ENCODE results near the gene FOXP1.

FOXP1 gene

GRCh38 chr3:71389911-71390573, 193.5 kb downstream of the FOXP1 start:
- Histone ChIP-seq H3K9me2 (replicated peaks; ENCODE audit: control insufficient read depth, low read length) (no peaks in the 10 kb centered on the region), H3K4me3 (ENCODE audit: low read length) (peak overlapping the region; percentile 65), H3F3A (ENCODE audit: control insufficient read depth, insufficient read depth) (peaks cover 25% of the 10 kb centered on the region), H3K36me3 (ENCODE audit: control insufficient read depth, low read length) (0 out of 2 replicates have a peak, but pooled peaks cover 4% of the 10 kb centered on the region), H3K4me2 (ENCODE audit: low read length) (peak overlapping the region; percentile 78), H3K27me3 (ENCODE audit: control insufficient read depth, low read length) (no peaks in the 10 kb centered on the region), H3K27ac (ENCODE audit: low read depth, low read length) (peak overlapping the region; percentile 95), H4K20me1 (ENCODE audit: control insufficient read depth, insufficient read depth, low read depth, low read length) (peaks cover 9% of the 10 kb centered on the region; the same call in 1 of the 2 replicates), H3K79me2 (ENCODE audit: control insufficient read depth, low read length) (peaks cover 87% of the 10 kb centered on the region), H3K9me3 (ENCODE audit: control insufficient read depth, insufficient read depth, low read length) (no peaks in the 10 kb centered on the region), H3K4me1 (ENCODE audit: control insufficient read depth, low read length) (peaks cover 85% of the 10 kb centered on the region)
- TF ChIP-seq CTCF (IDR thresholded peaks at IDR 0.05; ENCODE audit: low read depth, low read length, poor library complexity, severe bottlenecking) (no peak), EZH2phosphoT487 (IDR thresholded peaks at IDR 0.05; ENCODE audit: borderline replicate concordance, low read length) (no peak)

- H3F3A ChIP-seq (ENCODE audit: control insufficient read depth, insufficient read depth), result peaks cover 25% of the 10 kb centered on the region
- no peaks in the 10 kb centered on the region for H3K27me3 ChIP-seq (ENCODE audit: control insufficient read depth, low read length)
- peaks cover 9% of the 10 kb centered on the region; the same call in 1 of the 2 replicates for H4K20me1 ChIP-seq (ENCODE audit: control insufficient read depth, insufficient read depth, low read depth, low read length)
- H3K9me2 ChIP-seq (replicated peaks; ENCODE audit: control insufficient read depth, low read length), result no peaks in the 10 kb centered on the region
- H3K4me3 ChIP-seq (ENCODE audit: low read length), result peak overlapping the region; percentile 49; the same call in 1 of the 2 replicates
- TF ChIP-seq EZH2phosphoT487 (IDR thresholded peaks at IDR 0.05; ENCODE audit: borderline replicate concordance, low read length) (no peak), CTCF (IDR thresholded peaks at IDR 0.05; ENCODE audit: low read depth, low read length, poor library complexity, severe bottlenecking) (no peak)
- peak overlapping the region; percentile 78 for H3K4me2 ChIP-seq (ENCODE audit: low read length)
- peaks cover 91% of the 10 kb centered on the region for H3K4me1 ChIP-seq (ENCODE audit: control insufficient read depth, low read length)
- peaks cover 88% of the 10 kb centered on the region for H3K79me2 ChIP-seq (ENCODE audit: control insufficient read depth, low read length)
- no peaks in the 10 kb centered on the region for H3K9me3 ChIP-seq (ENCODE audit: control insufficient read depth, insufficient read depth, low read length)
- H3K36me3 ChIP-seq (ENCODE audit: control insufficient read depth, low read length), result 0 out of 2 replicates have a peak, but pooled peaks cover 4% of the 10 kb centered on the region
- H3K27ac ChIP-seq (ENCODE audit: low read depth, low read length), result peak overlapping the region; percentile 95
Measured at GRCh38 chr3:71389191-71389590, 194.3 kb downstream of the FOXP1 start.

GRCh38 chr3:71388535-71389120, 194.9 kb downstream of the FOXP1 start:
- H3K36me3 ChIP-seq (ENCODE audit: control insufficient read depth, low read length), result peaks cover 4% of the 10 kb centered on the region; the same call in 1 of the 2 replicates
- peaks cover 88% of the 10 kb centered on the region for H3K79me2 ChIP-seq (ENCODE audit: control insufficient read depth, low read length)
- H4K20me1 ChIP-seq (ENCODE audit: control insufficient read depth, insufficient read depth, low read depth, low read length), result peaks cover 9% of the 10 kb centered on the region; the same call in 1 of the 2 replicates
- peak overlapping the region; percentile 31 for H3K27ac ChIP-seq (ENCODE audit: low read depth, low read length)
- no peaks in the 10 kb centered on the region for H3K9me3 ChIP-seq (ENCODE audit: control insufficient read depth, insufficient read depth, low read length)
- no peak for TF ChIP-seq CTCF (IDR thresholded peaks at IDR 0.05; ENCODE audit: low read depth, low read length, poor library complexity, severe bottlenecking)
- TF ChIP-seq EZH2phosphoT487 (IDR thresholded peaks at IDR 0.05; ENCODE audit: borderline replicate concordance, low read length), result no peak
- peaks cover 90% of the 10 kb centered on the region for H3K4me1 ChIP-seq (ENCODE audit: control insufficient read depth, low read length)
- peak overlapping the region; percentile 49 for H3K4me3 ChIP-seq (ENCODE audit: low read length)
- no peaks in the 10 kb centered on the region for H3K27me3 ChIP-seq (ENCODE audit: control insufficient read depth, low read length)
- H3K4me2 ChIP-seq (ENCODE audit: low read length), result peak overlapping the region; percentile 78
- H3K9me2 ChIP-seq (replicated peaks; ENCODE audit: control insufficient read depth, low read length), result no peaks in the 10 kb centered on the region
- H3F3A ChIP-seq (ENCODE audit: control insufficient read depth, insufficient read depth), result peaks cover 25% of the 10 kb centered on the region
